Measurements from ENCODE around the gene NCAM1.

NCAM1 gene

GRCh38 chr11:113174882-113175281 lies 213.7 kb downstream of the NCAM1 start:
- DNase-seq = no peak

GRCh38 chr11:113176599-113177360 lies 215.6 kb downstream of the NCAM1 start:
- no peak for DNase-seq

GRCh38 chr11:113177671-113178070 lies 216.5 kb downstream of the NCAM1 start:
- no peak for DNase-seq

DNA sequence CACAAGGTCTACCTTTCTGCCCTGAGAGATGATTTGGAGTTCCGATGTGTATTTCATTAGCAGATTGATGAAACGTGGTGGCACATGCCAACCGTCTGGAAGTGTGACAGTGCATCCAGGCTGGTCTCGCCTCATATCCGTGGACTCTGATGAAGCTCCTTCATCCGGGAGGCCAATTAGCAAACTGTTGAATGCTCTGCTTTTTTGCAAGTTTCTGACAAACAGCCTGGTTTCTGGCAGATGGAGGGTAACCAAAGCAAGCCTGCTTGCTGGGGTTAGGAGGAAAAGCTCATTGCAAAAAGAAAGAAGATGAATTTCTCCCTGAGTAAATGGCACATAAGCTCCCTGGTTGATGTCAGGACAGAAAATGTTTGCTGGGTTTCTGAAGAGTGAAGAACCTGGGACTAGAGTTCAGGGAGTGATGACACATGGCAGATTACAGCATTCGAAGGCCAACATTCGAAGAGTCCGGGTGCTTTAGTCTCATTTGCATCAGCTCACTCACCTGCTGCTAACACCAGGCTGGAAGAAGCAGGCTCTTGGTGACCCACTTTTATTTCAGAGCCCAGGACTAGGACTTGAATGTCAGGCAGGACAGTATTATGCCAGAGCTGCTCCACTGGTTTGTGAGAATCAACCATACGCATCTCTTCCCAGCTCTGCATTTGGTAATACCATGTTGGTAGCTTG lies 217.3 kb downstream of the NCAM1 start:
- no peak for DNase-seq

GRCh38 chr11:113179181-113179704 lies 218.0 kb downstream of the NCAM1 start:
- DNase-seq = no peak

GRCh38 chr11:113181094-113181493 lies 219.9 kb downstream of the NCAM1 start:
- DNase-seq = no peak

GRCh38 chr11:113182288-113182687 lies 221.1 kb downstream of the NCAM1 start:
- DNase-seq = no peak

DNA sequence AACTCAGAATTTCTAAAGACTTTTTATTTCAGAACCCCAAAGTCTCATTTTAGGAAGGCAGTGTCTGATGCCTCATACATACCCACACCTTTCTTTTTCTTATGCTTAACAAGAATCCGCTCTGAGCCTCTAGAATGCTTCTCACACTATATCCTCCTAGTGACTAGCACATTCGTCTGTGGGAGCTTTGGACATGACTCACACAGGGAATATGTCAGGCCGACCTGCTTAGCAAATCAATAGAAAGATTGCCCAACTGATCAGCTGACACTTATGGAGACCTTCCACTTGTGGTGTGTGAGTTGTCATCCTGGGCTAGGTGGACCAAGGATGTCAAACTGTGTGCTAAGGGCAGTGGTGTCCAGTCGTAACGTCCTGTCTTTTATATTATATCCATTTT lies 223.3 kb downstream of the NCAM1 start:
- no peak for DNase-seq

DNA sequence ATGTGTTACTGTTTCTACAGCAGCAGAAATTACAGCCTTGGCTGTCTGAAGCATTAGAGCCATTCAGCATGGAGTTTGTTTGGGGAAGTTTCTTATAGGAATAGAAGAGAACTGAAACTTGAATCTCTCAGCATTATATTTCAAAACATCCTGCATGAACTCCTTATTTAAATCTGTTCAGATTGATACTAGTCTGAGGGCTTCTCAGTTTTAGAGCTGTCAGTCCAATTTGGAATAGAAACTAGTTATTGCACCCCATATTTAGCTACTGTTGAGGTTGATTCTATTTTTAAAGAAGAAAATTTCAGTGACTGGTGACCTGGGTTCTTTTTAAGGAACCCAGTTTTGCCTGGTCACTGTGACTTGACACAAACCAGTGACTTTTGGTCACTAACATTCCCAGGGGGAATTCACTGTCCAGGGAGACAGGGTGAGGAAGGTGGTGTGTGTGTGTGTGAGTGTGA lies 227.2 kb downstream of the NCAM1 start:
- no peak for DNase-seq

- DNase-seq = no peak
Observed at GRCh38 chr11:113189909-113190667, 228.9 kb downstream of the NCAM1 start.

DNA sequence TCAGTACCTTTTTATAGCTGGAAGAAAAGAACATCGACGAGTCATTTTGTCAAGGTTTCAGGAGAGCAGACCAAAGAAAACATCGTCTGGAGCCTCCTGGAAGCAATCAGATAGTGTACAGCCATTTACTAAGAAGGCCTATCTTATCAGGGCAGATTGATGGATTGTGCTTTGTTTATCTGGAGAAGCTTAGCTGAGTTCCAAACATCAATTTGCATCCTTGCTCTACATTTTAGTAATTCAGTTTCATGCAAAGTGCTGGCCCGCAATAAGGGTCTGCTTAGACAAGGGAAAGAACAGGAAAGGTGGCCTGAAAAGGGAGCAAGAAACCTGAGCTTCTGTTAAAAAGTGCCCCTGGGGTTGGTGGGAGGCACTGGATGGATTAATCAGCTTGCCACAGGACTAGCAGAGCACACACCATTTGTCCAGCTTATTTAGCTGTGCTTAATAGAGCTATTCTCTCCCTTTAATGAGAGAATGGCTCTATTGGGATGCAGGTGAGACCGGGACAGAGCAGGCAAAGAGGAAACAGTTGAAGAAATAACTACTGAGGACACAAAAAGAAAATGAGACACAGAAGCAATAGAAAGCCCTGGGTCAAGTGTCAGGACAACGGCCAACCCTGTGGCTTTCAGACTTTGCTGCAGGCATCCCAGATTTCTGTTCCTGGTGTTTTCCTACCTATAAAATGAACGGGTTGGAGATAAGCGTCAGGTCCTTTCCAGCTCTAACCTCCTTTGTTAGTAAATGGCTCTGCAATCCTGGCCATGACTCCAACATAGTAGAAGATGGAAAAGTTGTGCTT lies 231.1 kb downstream of the NCAM1 start:
- DNase-seq = no peak

- no peak for DNase-seq
Observed at GRCh38 chr11:113193016-113193415, 231.8 kb downstream of the NCAM1 start.

DNA sequence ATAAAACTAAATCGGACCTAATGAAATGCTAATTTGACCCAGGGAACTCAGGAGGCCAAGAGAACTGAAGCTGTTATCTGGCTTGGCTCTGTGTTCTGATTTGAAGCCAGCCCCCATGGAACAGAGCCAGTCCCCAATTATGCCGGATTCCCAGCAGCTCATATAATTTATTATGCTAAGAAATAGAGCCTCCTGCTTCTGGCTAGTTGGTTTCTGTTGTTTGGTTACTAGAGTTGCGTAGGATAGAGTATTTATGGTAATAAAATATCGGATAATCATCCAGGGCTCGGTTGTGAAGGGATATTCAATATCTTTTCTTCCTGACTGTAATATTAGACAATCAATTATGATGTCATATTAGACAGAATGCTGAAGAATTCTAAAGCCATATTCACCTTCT lies 232.7 kb downstream of the NCAM1 start:
- DNase-seq = peak; percentile 67

DNA sequence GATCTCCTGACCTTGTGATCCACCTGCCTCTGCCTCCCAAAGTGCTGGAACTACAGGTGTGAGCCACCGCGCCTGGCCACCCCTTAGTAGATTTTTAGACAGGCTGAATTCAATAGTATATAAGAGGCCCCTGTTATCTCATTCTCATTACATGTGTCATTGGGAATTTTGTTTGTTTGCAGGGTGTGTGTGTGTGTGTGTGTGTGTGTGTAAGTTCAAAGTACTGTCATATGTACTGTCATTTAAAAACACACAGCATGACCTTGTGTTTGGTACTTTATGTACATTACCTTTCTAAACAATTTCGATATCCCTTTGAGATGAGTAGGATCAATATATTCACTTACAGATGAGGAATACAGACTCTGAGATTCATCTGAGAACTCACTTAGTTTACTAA lies 234.5 kb downstream of the NCAM1 start:
- DNase-seq = no peak

- no peak for DNase-seq
Observed at GRCh38 chr11:113197446-113197845, 236.2 kb downstream of the NCAM1 start.

GRCh38 chr11:113198972-113199661 lies 237.9 kb downstream of the NCAM1 start:
- DNase-seq = no peak

DNA sequence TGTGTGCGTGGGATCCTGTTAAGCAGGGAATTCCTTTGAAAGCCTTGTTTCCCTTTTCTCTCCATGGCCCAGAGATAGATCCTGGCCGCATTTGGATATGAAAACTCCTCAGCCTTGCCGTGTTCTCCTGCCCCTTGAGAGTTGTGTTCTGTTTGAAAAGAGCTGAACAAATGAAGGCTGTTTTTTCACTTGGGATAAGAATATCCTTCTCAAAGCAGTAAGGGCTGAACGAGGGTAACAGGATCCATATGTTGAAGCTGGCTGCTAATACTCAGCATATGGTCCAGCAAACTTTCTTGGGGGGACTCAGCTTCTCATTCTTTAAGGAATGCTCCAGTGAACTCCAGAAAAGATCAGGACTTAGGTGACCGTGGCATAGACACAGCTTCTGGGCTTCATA lies 238.6 kb downstream of the NCAM1 start:
- no peak for DNase-seq

DNA sequence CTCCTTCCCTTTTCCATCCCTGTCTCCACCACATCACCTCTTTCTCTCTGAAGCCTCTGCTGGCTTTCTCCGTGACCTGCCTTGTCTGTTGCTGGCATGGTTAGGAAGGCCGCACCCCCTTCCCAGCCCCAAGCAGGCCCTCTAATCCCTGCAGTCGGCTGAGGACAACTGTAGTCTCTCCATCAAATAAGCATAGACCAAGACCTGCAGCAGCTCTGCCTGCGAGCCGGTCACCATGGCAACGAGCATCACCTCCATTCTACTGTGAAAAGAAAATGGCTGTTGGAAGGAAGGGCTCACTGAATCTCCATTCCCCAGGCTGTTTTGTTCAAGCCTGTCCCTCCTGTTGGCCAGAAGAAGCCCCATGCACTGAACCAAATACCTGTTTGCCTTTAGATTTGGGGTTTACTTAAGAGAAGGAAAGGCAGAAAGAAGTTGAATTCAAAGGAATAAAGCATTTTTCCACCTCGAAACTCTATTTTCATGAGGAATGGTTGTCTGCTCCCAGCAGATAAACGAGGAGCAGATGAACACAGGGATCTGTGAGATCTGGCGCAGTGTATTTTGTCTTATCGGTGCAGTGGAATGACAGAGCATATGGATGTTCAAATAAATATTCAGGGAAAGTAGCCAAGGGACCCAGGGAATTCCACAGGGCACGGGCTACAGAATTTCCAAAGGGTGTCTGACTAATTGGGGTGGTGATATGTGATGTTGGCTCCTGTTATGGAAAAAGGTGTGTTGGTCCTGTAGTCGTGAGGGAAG lies 240.0 kb downstream of the NCAM1 start:
- peak; percentile 19 for DNase-seq

DNA sequence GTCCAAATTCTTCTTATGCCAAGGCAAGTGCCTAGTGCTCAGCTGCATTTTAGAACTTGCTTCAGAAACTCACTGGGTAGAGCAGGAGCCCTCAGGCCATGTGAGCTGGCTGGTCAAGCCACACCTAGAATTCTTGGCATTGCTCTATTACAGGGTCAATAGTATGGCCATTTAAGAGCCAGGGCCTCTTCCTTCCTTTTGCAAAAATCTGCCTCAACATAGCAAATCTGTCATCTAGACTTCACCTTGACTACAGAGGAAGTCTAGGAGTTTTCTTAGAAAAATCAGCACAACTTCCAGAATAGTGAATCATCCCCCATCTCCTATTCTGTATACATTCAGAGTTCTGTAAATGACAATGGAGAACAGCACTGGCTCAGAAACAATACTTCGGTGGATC lies 241.2 kb downstream of the NCAM1 start:
- no peak for DNase-seq

DNA sequence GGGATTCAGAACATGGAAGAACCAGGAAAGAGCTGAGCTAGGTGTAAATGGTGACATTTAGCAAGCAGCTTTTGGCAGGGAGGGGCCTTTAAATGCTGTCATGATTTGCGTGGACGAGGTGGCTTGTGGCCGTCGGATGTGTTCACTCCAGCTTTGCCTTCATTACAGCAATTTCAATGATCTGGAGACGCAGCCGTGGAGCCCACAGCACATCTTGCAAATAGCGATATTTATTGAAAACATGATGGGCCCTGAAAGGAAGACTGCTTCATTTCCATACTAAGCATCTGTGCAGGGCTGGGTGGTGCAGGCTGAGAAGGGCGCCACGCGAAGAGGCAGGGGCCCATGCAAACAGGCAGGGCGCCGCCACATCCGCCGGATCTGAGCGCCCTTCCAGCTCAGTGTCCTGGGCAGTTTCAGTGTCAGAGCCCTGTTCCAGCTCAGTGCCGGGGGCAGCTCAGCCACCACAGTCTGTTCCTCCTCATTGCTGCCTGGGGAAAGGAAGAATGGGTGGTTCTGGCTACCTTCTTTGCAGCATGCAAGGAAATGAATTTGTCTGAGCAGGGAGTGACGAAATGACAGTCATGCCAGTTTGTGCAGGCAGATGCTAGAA lies 242.0 kb downstream of the NCAM1 start:
- DNase-seq = no peak

DNA sequence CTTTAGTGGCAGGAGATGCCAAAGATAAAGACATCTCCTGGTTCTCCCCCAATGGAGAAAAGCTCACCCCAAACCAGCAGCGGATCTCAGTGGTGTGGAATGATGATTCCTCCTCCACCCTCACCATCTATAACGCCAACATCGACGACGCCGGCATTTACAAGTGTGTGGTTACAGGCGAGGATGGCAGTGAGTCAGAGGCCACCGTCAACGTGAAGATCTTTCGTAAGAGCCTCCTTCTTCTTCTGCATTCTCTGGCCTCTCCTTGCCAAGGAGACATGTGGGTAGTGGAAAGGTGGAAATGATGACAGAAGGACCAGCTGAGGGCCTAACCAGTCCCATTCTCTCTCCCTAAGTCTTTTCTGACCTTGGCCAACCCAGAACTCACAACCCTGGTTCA lies 243.1 kb downstream of the NCAM1 start:
- no peak for DNase-seq
